Astrocyte of the hippocampus (primary cell): ENCODE measurements around the gene CYBA.

Experiments
- DNase-seq: peaks from one replicate; pipeline ENCODE4 v3.0.0; 2011; ENCODE audit warnings: low read depth, low spot score

The CYBA gene

DNA sequence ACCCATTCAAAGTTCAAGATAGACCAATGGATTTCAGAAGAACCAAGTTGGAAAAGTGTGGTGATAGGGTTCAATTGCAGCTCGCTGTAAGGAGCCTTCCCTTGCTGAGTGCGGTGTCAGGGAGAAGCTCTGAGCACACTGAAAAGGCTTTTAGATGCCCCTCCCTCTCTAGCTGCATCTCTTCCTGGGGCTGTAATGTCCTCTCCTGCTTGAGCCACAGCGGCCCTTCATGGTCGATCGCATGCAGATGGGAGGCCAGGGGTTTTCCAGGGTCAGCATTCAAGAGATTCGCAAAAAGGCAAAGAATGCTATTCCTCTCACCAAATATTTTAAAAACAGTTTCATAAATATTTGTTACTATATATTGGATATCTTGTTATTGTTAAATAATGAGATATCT lies 56.9 kb downstream of the CYBA start:
- DNase-seq = no peak

- DNase-seq = no peak
These were observed 57.4 kb downstream of the CYBA start for GRCh38 chr16:88593489-88593888.
